Activated T-cell treated with anti-CD3 and anti-CD28 coated beads, Interleukin-2, amount 50 U/mL, for 24 hours (primary cell): ENCODE measurements around the gene TMOD3.
A peak's percentile ranks its signal among the peaks of the same experiment; 100 is the strongest.

Experiments
- DNase-seq: peaks from one replicate; pipeline ENCODE4 v3.0.0-alpha.2; 2020
- H3K27ac Mint-ChIP-seq: 2 replicates; pipeline ENCODE4 v1.8.0; 2020; ENCODE audit warnings: mild to moderate bottlenecking, mixed read lengths
- H3K27me3 Mint-ChIP-seq: 2 replicates; pipeline ENCODE4 v1.8.0; 2020; ENCODE audit warnings: mixed read lengths
- H3K36me3 Mint-ChIP-seq: 2 replicates; pipeline ENCODE4 v1.8.0; 2020; ENCODE audit warnings: low read depth, mixed read lengths
- H3K4me1 Mint-ChIP-seq: 2 replicates; pipeline ENCODE4 v1.8.0; 2020; ENCODE audit warnings: low read depth, mixed read lengths
- H3K4me3 Mint-ChIP-seq: 2 replicates; pipeline ENCODE4 v1.8.0; 2020; ENCODE audit warnings: mild to moderate bottlenecking, moderate library complexity, mixed read lengths
- H3K9me3 Mint-ChIP-seq: 2 replicates; pipeline ENCODE4 v1.8.0; 2020; ENCODE audit warnings: mixed read lengths

Gene TMOD3

GRCh38 chr15:51935466-51936104 is 106.1 kb downstream of the TMOD3 start:
- Mint-ChIP-seq H3K27ac (peak overlapping the region; percentile 84), H3K4me3 (no peak overlapping the region), H3K27me3 (no peaks in the 10 kb centered on the region), H3K9me3 (no peaks in the 10 kb centered on the region), H3K36me3 (peaks cover 74% of the 10 kb centered on the region), H3K4me1 (peaks cover 3% of the 10 kb centered on the region)
- DNase-seq: no peak

GRCh38 chr15:51936105-51936478 is 106.6 kb downstream of the TMOD3 start:
- no peaks in the 10 kb centered on the region for H3K9me3 Mint-ChIP-seq
- no peak overlapping the region for H3K4me3 Mint-ChIP-seq
- peaks cover 3% of the 10 kb centered on the region for H3K4me1 Mint-ChIP-seq
- no peaks in the 10 kb centered on the region for H3K27me3 Mint-ChIP-seq
- H3K27ac Mint-ChIP-seq: peak overlapping the region; percentile 84
- no peak for DNase-seq
- H3K36me3 Mint-ChIP-seq: peaks cover 73% of the 10 kb centered on the region

- Mint-ChIP-seq H3K9me3 (no peaks in the 10 kb centered on the region), H3K27me3 (no peaks in the 10 kb centered on the region), H3K4me1 (peaks cover 3% of the 10 kb centered on the region), H3K4me3 (no peak overlapping the region), H3K27ac (no peak overlapping the region), H3K36me3 (peaks cover 81% of the 10 kb centered on the region)
- DNase-seq: no peak
These were observed 108.8 kb downstream of the TMOD3 start for GRCh38 chr15:51938286-51938685.

DNA sequence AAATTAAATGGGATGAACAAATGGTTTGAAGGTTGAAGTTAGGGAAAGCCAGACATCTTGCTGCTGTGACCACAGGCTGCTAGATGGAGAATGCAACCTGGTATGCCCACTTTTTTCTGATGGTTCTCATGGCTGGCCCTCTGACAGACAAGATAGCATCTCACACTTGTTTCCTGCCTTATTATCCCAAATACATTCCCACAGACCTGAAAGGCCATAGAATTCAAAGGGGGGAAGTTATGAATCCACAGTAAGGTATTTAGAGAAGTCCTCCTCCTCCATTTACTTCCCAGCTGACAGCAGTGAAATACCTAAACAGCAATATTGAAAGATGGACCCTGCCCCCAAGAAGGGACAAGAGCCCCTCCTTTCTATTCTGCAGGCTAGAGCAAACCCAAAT is 109.8 kb downstream of the TMOD3 start:
- Mint-ChIP-seq H3K27me3 (no peaks in the 10 kb centered on the region), H3K4me1 (peaks cover 3% of the 10 kb centered on the region), H3K36me3 (peaks cover 84% of the 10 kb centered on the region), H3K27ac (peak overlapping the region; percentile 61), H3K4me3 (no peak overlapping the region), H3K9me3 (no peaks in the 10 kb centered on the region)
- DNase-seq: no peak

DNA sequence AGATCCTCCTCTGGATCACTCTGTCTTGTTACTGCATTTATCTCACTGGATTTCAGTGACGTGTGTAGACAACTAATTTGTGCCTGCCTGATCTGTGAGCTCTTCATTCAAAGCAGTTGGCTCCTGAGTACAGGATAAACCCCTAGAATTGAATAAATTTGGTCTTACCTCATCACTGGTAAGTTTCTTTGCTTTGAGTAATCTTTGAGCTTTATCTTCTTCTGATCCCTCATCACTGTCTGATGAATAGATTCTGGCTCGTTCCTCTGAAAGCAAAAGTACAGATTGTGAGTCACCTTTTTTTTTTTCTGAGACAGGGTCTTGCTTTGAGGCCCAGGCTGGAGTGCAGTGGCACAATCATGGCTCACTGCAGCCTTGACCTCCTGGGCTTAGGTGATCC is 117.7 kb downstream of the TMOD3 start:
- peaks cover 93% of the 10 kb centered on the region for H3K36me3 Mint-ChIP-seq
- H3K4me3 Mint-ChIP-seq: no peak overlapping the region
- peaks cover 9% of the 10 kb centered on the region for H3K4me1 Mint-ChIP-seq
- DNase-seq: no peak
- no peaks in the 10 kb centered on the region for H3K27me3 Mint-ChIP-seq
- no peaks in the 10 kb centered on the region for H3K9me3 Mint-ChIP-seq
- H3K27ac Mint-ChIP-seq: peak overlapping the region; percentile 87

- H3K4me3 Mint-ChIP-seq: no peak overlapping the region
- H3K36me3 Mint-ChIP-seq: peaks cover 91% of the 10 kb centered on the region
- H3K4me1 Mint-ChIP-seq: no peaks in the 10 kb centered on the region
- DNase-seq: no peak
- H3K27ac Mint-ChIP-seq: peak overlapping the region; percentile 33
- no peaks in the 10 kb centered on the region for H3K9me3 Mint-ChIP-seq
- H3K27me3 Mint-ChIP-seq: no peaks in the 10 kb centered on the region
These were observed 123.4 kb downstream of the TMOD3 start for GRCh38 chr15:51952805-51953204.

- H3K9me3 Mint-ChIP-seq: no peaks in the 10 kb centered on the region
- no peak overlapping the region for H3K27ac Mint-ChIP-seq
- H3K27me3 Mint-ChIP-seq: no peaks in the 10 kb centered on the region
- H3K4me3 Mint-ChIP-seq: no peak overlapping the region
- DNase-seq: no peak
- H3K36me3 Mint-ChIP-seq: peaks cover 90% of the 10 kb centered on the region
- peaks cover under 1% of the 10 kb centered on the region for H3K4me1 Mint-ChIP-seq
These were observed 126.1 kb downstream of the TMOD3 start for GRCh38 chr15:51955504-51955903.
